ENCODE results near the gene TLE7.

- TF ChIP-seq EP300 (IDR thresholded peaks at IDR 0.05) = no peak
- TF ChIP-seq, protein P1, sequence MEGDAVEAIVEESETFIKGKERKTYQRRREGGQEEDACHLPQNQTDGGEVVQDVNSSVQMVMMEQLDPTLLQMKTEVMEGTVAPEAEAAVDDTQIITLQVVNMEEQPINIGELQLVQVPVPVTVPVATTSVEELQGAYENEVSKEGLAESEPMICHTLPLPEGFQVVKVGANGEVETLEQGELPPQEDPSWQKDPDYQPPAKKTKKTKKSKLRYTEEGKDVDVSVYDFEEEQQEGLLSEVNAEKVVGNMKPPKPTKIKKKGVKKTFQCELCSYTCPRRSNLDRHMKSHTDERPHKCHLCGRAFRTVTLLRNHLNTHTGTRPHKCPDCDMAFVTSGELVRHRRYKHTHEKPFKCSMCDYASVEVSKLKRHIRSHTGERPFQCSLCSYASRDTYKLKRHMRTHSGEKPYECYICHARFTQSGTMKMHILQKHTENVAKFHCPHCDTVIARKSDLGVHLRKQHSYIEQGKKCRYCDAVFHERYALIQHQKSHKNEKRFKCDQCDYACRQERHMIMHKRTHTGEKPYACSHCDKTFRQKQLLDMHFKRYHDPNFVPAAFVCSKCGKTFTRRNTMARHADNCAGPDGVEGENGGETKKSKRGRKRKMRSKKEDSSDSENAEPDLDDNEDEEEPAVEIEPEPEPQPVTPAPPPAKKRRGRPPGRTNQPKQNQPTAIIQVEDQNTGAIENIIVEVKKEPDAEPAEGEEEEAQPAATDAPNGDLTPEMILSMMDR (IDR thresholded peaks at IDR 0.05) = no peak
Observed at GRCh38 chr16:71482569-71482968, 40.7 kb upstream of the TLE7 start.
